GM12864 (cell line): ENCODE measurements around the gene ELP2.
A peak's percentile ranks its signal among the peaks of the same experiment; 100 is the strongest.

Experiments
- DNase-seq: peaks from one replicate; pipeline ENCODE4 v3.0.0-alpha.2; 2011; ENCODE audit warnings: low read depth
- H3K4me3 ChIP-seq: 2 replicates; pipeline ENCODE4 v1.5.1; 2011; ENCODE audit warnings: mild to moderate bottlenecking, low read depth, low read length, control low read depth
- CTCF ChIP-seq: IDR thresholded peaks from 2 replicates; pipeline ENCODE4 v1.5.1; 2011; ENCODE audit warnings: low read depth, mild to moderate bottlenecking, moderate library complexity, low read length, control low read depth, inconsistent platforms; ENCODE audit errors: missing control alignments

The ELP2 gene

GRCh38 chr18:36143391-36143790, 13.7 kb downstream of the ELP2 start:
- no peak for TF ChIP-seq CTCF

GRCh38 chr18:36149514-36150289, 20.0 kb downstream of the ELP2 start:
- H3K4me3 ChIP-seq: no peak overlapping the region
- no peak for TF ChIP-seq CTCF
- DNase-seq: peak; percentile 57

More at GRCh38 chr18:36143391-36143790, 13.7 kb downstream of the ELP2 start:
- no peak for DNase-seq
- no peak overlapping the region for H3K4me3 ChIP-seq

- H3K4me3 ChIP-seq: no peak overlapping the region
- DNase-seq: no peak
- TF ChIP-seq CTCF: no peak
These were observed 23.1 kb downstream of the ELP2 start for GRCh38 chr18:36152781-36153180.

GRCh38 chr18:36153203-36153602, 23.5 kb downstream of the ELP2 start:
- no peak overlapping the region for H3K4me3 ChIP-seq
- TF ChIP-seq CTCF: no peak
- no peak for DNase-seq

GRCh38 chr18:36153771-36154170, 24.1 kb downstream of the ELP2 start:
- no peak for TF ChIP-seq CTCF
- H3K4me3 ChIP-seq: no peak overlapping the region
- no peak for DNase-seq

- no peak for TF ChIP-seq CTCF
- no peak for DNase-seq
- no peak overlapping the region for H3K4me3 ChIP-seq
These were observed 26.4 kb downstream of the ELP2 start for GRCh38 chr18:36155851-36156757.

GRCh38 chr18:36157441-36157840, 27.7 kb downstream of the ELP2 start:
- DNase-seq: no peak
- no peak for TF ChIP-seq CTCF
- H3K4me3 ChIP-seq: no peak overlapping the region
